GM19463 (cell line): Measurements from ENCODE around the gene MGST1.

Source experiments
- ATAC-seq: cut with Tn5 transposase; IDR thresholded peaks from one replicate; pipeline ENCODE4 v1.9.1; 2021; ENCODE audit warnings: mild to moderate bottlenecking, moderate library complexity; ENCODE audit not compliant: unreplicated experiment

The MGST1 gene

GRCh38 chr12:16347391-16348298, at the start of gene MGST1:
Gene MGST1, plus strand, starts transcription at chr12:16347645. Its CDS starts 6,608 bp downstream, at chr12:16354253.
- peak; percentile 77 for ATAC-seq

- ATAC-seq = no peak
These were observed 48.0 kb upstream of the MGST1 start for GRCh38 chr12:16299403-16299802.

GRCh38 chr12:16300122-16300521, 47.3 kb upstream of the MGST1 start:
- ATAC-seq = no peak

GRCh38 chr12:16300736-16301135, 46.7 kb upstream of the MGST1 start:
- ATAC-seq = no peak

- ATAC-seq = no peak
These were observed 43.5 kb upstream of the MGST1 start for GRCh38 chr12:16303939-16304338.

- no peak for ATAC-seq
These were observed 39.5 kb upstream of the MGST1 start for GRCh38 chr12:16307856-16308475.

GRCh38 chr12:16310934-16311333, 36.5 kb upstream of the MGST1 start:
- ATAC-seq = no peak

- ATAC-seq = no peak
These were observed 24.4 kb upstream of the MGST1 start for GRCh38 chr12:16323010-16323409.

GRCh38 chr12:16323638-16324037, 23.8 kb upstream of the MGST1 start:
- ATAC-seq = no peak

GRCh38 chr12:16324272-16324671, 23.2 kb upstream of the MGST1 start:
- no peak for ATAC-seq

GRCh38 chr12:16324772-16325171, 22.7 kb upstream of the MGST1 start:
- no peak for ATAC-seq

GRCh38 chr12:16325426-16325825, 22.0 kb upstream of the MGST1 start:
- no peak for ATAC-seq

GRCh38 chr12:16327963-16328362, 19.5 kb upstream of the MGST1 start:
- ATAC-seq = no peak

- no peak for ATAC-seq
These were observed 17.9 kb upstream of the MGST1 start for GRCh38 chr12:16329594-16329993.

- no peak for ATAC-seq
These were observed 16.9 kb upstream of the MGST1 start for GRCh38 chr12:16330560-16330959.

- ATAC-seq = no peak
These were observed 15.4 kb upstream of the MGST1 start for GRCh38 chr12:16331998-16332397.

GRCh38 chr12:16335838-16336237, 11.6 kb upstream of the MGST1 start:
- ATAC-seq = no peak

GRCh38 chr12:16344269-16344668, 3.2 kb upstream of the MGST1 start:
- no peak for ATAC-seq

GRCh38 chr12:16345105-16345504, 2.3 kb upstream of the MGST1 start:
- no peak for ATAC-seq

- ATAC-seq = no peak
These were observed 487 bp upstream of the MGST1 start for GRCh38 chr12:16346958-16347357.

GRCh38 chr12:16348435-16349130, 1.1 kb downstream of the MGST1 start:
- peak; percentile 48 for ATAC-seq

GRCh38 chr12:16349131-16349460, 1.7 kb downstream of the MGST1 start:
- peak; percentile 35 for ATAC-seq
